Parathyroid adenoma (tissue), 2 donors: Measurements from ENCODE around the gene PRR23E.

ENCODE experiments used
- H2AFZ ChIP-seq: fragments of 300-600 bp; sonication (generic); one replicate; pipeline ENCODE4 v1.7.0; 2017; ENCODE audit warnings: antibody characterized with exemption, mild to moderate bottlenecking
- H3K27ac ChIP-seq: fragments of 300-600 bp; sonication (generic); one replicate; pipeline ENCODE4 v1.7.0; 2017
- H3K27me3 ChIP-seq: fragments of 300-600 bp; sonication (generic); one replicate; pipeline ENCODE4 v1.7.0; 2017; ENCODE audit warnings: low read length; ENCODE audit not compliant: control insufficient read depth, insufficient read depth
- H3K36me3 ChIP-seq: fragments of 300-600 bp; sonication (generic); one replicate; pipeline ENCODE4 v1.7.0; 2017; ENCODE audit warnings: low read length; ENCODE audit not compliant: control insufficient read depth, insufficient read depth
- H3K4me1 ChIP-seq: fragments of 300-600 bp; sonication (generic); one replicate; pipeline ENCODE4 v1.7.0; 2017; ENCODE audit warnings: control low read depth
- H3K4me2 ChIP-seq: fragments of 300-600 bp; sonication (generic); one replicate; pipeline ENCODE4 v1.7.0; 2017; ENCODE audit warnings: low read length
- H3K4me3 ChIP-seq: fragments of 300-600 bp; sonication (generic); one replicate; pipeline ENCODE4 v1.7.0; 2017; ENCODE audit warnings: low read depth, low read length
- H3K79me2 ChIP-seq: fragments of 300-600 bp; sonication (generic); one replicate; pipeline ENCODE4 v1.7.0; 2017; ENCODE audit warnings: control low read depth
- H3K9ac ChIP-seq: fragments of 300-600 bp; sonication (generic); one replicate; pipeline ENCODE4 v1.7.0; 2017; ENCODE audit warnings: mild to moderate bottlenecking
- H3K9me3 ChIP-seq: fragments of 300-600 bp; sonication (generic); one replicate; pipeline ENCODE4 v1.7.0; 2017; ENCODE audit warnings: low read length; ENCODE audit not compliant: control insufficient read depth
- CTCF ChIP-seq: fragments of 300-600 bp; sonication (generic); IDR thresholded peaks from one replicate; pipeline ENCODE4 v1.7.0; 2017; ENCODE audit warnings: antibody characterized with exemption, mild to moderate bottlenecking
- donor health status: primary hyperparathyroidism.

PRR23E gene

GRCh38 chr3:127216415-127217261 is 23.7 kb downstream of the PRR23E start:
- no peak overlapping the region for H3K4me3 ChIP-seq
- no peaks in the 10 kb centered on the region for H3K9me3 ChIP-seq
- H3K4me1 ChIP-seq = no peaks in the 10 kb centered on the region
- H2AFZ ChIP-seq = no peak overlapping the region
- H3K27ac ChIP-seq = no peak overlapping the region
- no peak overlapping the region for H3K4me2 ChIP-seq
- no peak for TF ChIP-seq CTCF
- H3K9ac ChIP-seq = no peak overlapping the region
- H3K79me2 ChIP-seq = no peaks in the 10 kb centered on the region
- H3K36me3 ChIP-seq = no peaks in the 10 kb centered on the region
- H3K27me3 ChIP-seq = no peaks in the 10 kb centered on the region

- Histone ChIP-seq H3K27ac (no peak overlapping the region), H3K4me1 (no peaks in the 10 kb centered on the region), H3K4me3 (no peak overlapping the region), H3K4me2 (no peak overlapping the region), H2AFZ (no peak overlapping the region), H3K9ac (no peak overlapping the region), H3K79me2 (no peaks in the 10 kb centered on the region), H3K36me3 (no peaks in the 10 kb centered on the region), H3K9me3 (no peaks in the 10 kb centered on the region), H3K27me3 (no peaks in the 10 kb centered on the region)
- no peak for TF ChIP-seq CTCF
These were observed 24.9 kb downstream of the PRR23E start for GRCh38 chr3:127217596-127218453.

- no peaks in the 10 kb centered on the region for H3K9me3 ChIP-seq
- H3K36me3 ChIP-seq = no peaks in the 10 kb centered on the region
- no peaks in the 10 kb centered on the region for H3K4me1 ChIP-seq
- H3K79me2 ChIP-seq = no peaks in the 10 kb centered on the region
- no peak overlapping the region for H3K4me2 ChIP-seq
- no peak for TF ChIP-seq CTCF
- no peak overlapping the region for H2AFZ ChIP-seq
- H3K4me3 ChIP-seq = no peak overlapping the region
- H3K27ac ChIP-seq = no peak overlapping the region
- H3K9ac ChIP-seq = no peak overlapping the region
- H3K27me3 ChIP-seq = no peaks in the 10 kb centered on the region
These were observed 25.6 kb downstream of the PRR23E start for GRCh38 chr3:127218454-127218922.

- Histone ChIP-seq H3K27ac (no peak overlapping the region), H2AFZ (no peak overlapping the region), H3K27me3 (no peaks in the 10 kb centered on the region), H3K79me2 (no peaks in the 10 kb centered on the region), H3K9me3 (peaks cover 2% of the 10 kb centered on the region), H3K36me3 (no peaks in the 10 kb centered on the region), H3K4me1 (no peaks in the 10 kb centered on the region), H3K4me2 (no peak overlapping the region), H3K4me3 (no peak overlapping the region), H3K9ac (no peak overlapping the region)
- TF ChIP-seq CTCF = no peak
These were observed 27.6 kb downstream of the PRR23E start for GRCh38 chr3:127220497-127220896.
